Peyer's patch (tissue), 4 donors: ENCODE data around the gene ZBTB16.

ENCODE experiments used
- CTCF ChIP-seq, 6 experiments: fragments of 450-650 bp in 4 of 6; fragments of 200-600 bp in 2 of 6; sonication (generic) in 1 of 6; IDR thresholded peaks; one replicate each; pipeline ENCODE4 v1.5.1; 2017 to 2019; ENCODE audit warnings: antibody characterized with exemption in 6 of 6, mild to moderate bottlenecking in 3 of 6, moderate library complexity in 1 of 6
- POLR2A ChIP-seq, 2 donors: fragments of 450-650 bp; IDR thresholded peaks; one replicate each; pipeline ENCODE4 v1.5.1; 2017; ENCODE audit warnings: antibody characterized with exemption in 2 of 2, mild to moderate bottlenecking in 2 of 2, moderate library complexity in 2 of 2

DNA sequence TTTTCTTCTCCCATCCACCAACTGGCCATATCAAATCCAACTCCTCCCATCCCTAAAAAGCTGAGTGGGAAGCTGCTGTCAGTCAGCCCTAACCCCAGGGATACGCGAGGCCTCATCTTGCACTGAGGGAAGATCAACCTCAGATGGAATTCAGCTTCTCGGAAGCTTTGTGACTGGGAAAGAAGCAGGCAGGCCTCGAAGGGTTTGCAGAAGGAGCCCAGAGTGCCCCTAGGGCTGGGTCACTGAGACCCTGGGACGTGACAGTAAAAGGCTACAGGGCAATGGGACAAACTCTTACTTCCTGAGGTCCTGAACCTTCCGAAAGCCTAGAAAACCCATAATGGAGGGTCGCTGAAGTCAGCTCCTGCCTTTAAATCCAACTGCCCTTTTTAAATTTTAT is 202.3 kb downstream of the ZBTB16 start:
- TF ChIP-seq CTCF (IDR thresholded peaks at IDR 0.05) (no peak), POLR2A (IDR thresholded peaks at IDR 0.05) (no peak)
